GM19035 (cell line): ENCODE measurements around the gene AJUBA.
"Not testable (repeated sequence)": the region's sequence is repeated elsewhere in the genome, so short reads cannot be mapped to it uniquely, and the experiment has no call there.

Experiments used
- ATAC-seq: cut with Tn5 transposase; IDR thresholded peaks from one replicate; pipeline ENCODE4 v1.9.1; 2021; ENCODE audit not compliant: unreplicated experiment

Gene AJUBA

GRCh38 chr14:23006544-23007419, 24.4 kb upstream of the AJUBA start:
- peak; percentile 91 for ATAC-seq

GRCh38 chr14:23006188-23006534, 23.8 kb upstream of the AJUBA start:
- no peak for ATAC-seq

GRCh38 chr14:23005451-23006187, 23.3 kb upstream of the AJUBA start:
- ATAC-seq = no peak

GRCh38 chr14:23004274-23004673, 21.9 kb upstream of the AJUBA start:
- ATAC-seq = not testable (repeated sequence)

GRCh38 chr14:23002592-23002991, 20.2 kb upstream of the AJUBA start:
- no peak for ATAC-seq

- ATAC-seq = no peak
Measured at GRCh38 chr14:23000860-23001259, 18.5 kb upstream of the AJUBA start.

GRCh38 chr14:22998329-22999012, 16.1 kb upstream of the AJUBA start:
- ATAC-seq = no peak

- ATAC-seq = no peak
Measured at GRCh38 chr14:22997676-22998323, 15.4 kb upstream of the AJUBA start.

GRCh38 chr14:22996768-22997654, 14.7 kb upstream of the AJUBA start:
- no peak for ATAC-seq

- no peak for ATAC-seq
Measured at GRCh38 chr14:22995889-22996625, 13.7 kb upstream of the AJUBA start.

GRCh38 chr14:22994762-22995275, 12.5 kb upstream of the AJUBA start:
- no peak for ATAC-seq

- no peak for ATAC-seq
Measured at GRCh38 chr14:22993517-22993916, 11.2 kb upstream of the AJUBA start.

- ATAC-seq = no peak
Measured at GRCh38 chr14:22991852-22992251, 9.5 kb upstream of the AJUBA start.

- ATAC-seq = no peak
Measured at GRCh38 chr14:22987291-22987690, 4.9 kb upstream of the AJUBA start.

- ATAC-seq = no peak
Measured at GRCh38 chr14:22986508-22987054, 4.2 kb upstream of the AJUBA start.

GRCh38 chr14:22985894-22986507, 3.6 kb upstream of the AJUBA start:
- no peak for ATAC-seq

GRCh38 chr14:22984959-22985658, 2.8 kb upstream of the AJUBA start:
- ATAC-seq = no peak

GRCh38 chr14:22981876-22982476, 375 bp downstream of the AJUBA start:
- ATAC-seq = no peak
